Measurements from ENCODE around the gene GAL3ST1. TPM values are rescaled to one million over a fixed set of nuclear protein-coding genes. Genes with fewer than 3 reads are reported as not detected.

GAL3ST1 gene
- total and polyA plus RNA-seq, 2 of the 8 experiments (the other 6 are each of a cell fraction or from before 2014, with no cell fraction given): 11.0 to 32.5 TPM

- peaks cover 0 to 2% of the 10 kb centered on the region in 2 experiments for H4K20me1 ChIP-seq (replicated peaks in 1 of 2; ENCODE audit: control insufficient read depth in 1 of 2, insufficient read depth in 2 of 2, low read length in 2 of 2)
- H3K4me3 ChIP-seq (ENCODE audit: extremely low read depth in 1 of 4, insufficient read depth in 2 of 4, low read depth in 3 of 4, low read length in 4 of 4): no peak overlapping the region
- no peak overlapping the region for H3K4me2 ChIP-seq (ENCODE audit: insufficient read depth in 1 of 2, low read depth in 2 of 2, low read length in 2 of 2)
- 0 out of 2 replicates have a peak overlapping the region, but pooled peaks have one; percentile 20 for H2BK5ac ChIP-seq (ENCODE audit: low read depth, low read length)
- POLR2A ChIA-PET (ENCODE audit: partially characterized antibody): interaction anchor here (2.3 kb wide), 1 partner anchor 9 kb away, joined by 10 read pairs; no protein-coding TSS in a partner anchor
- no peak overlapping the region for H3K23ac ChIP-seq (ENCODE audit: insufficient read length)
- H2BK120ac ChIP-seq (replicated peaks; ENCODE audit: low read depth, low read length): no peak overlapping the region
- no peak overlapping the region for H3K56ac ChIP-seq (replicated peaks; ENCODE audit: insufficient read length, low read depth, low read length)
- H4K5ac ChIP-seq (ENCODE audit: insufficient read length, low read depth, low read length): no peak overlapping the region
- H2BK12ac ChIP-seq (ENCODE audit: low read depth, low read length): no peak overlapping the region
- no peak overlapping the region for H2AFZ ChIP-seq (ENCODE audit: low read length)
- no peak for TF ChIP-seq MAFK (IDR thresholded peaks at IDR 0.05; ENCODE audit: low read depth, low read length)
- no peak for TF ChIP-seq BACH1 (IDR thresholded peaks at IDR 0.05; ENCODE audit: low read length)
- TF ChIP-seq CTBP2 (IDR thresholded peaks at IDR 0.05; ENCODE audit: borderline replicate concordance, insufficient read depth, insufficient read length, low read length): no peak
- no peak for TF ChIP-seq TAF1 (IDR thresholded peaks at IDR 0.05; ENCODE audit: low read depth, low read length)
- no peak for TF ChIP-seq TCF12 (IDR thresholded peaks at IDR 0.05; ENCODE audit: low read depth, low read length)
- H3K9me3 ChIP-seq (ENCODE audit: insufficient read depth in 2 of 2, low read depth in 1 of 2, low read length in 1 of 2): no peaks in the 10 kb centered on the region
- 84% methylated on average over 7 of the region's 7 CpGs; no CpG with 5 or more reads in 1 of the 2 experiments for WGBS, 2 experiments (ENCODE audit: extremely low coverage in 1 of 2, insufficient coverage in 1 of 2, insufficient read length in 1 of 2, insufficient replicate concordance in 2 of 2, low coverage in 1 of 2, low lambda C conversion rate in 2 of 2, missing lambda C conversion rate in 1 of 2)
- 0 out of 2 replicates have a peak, but pooled peaks cover 2% of the 10 kb centered on the region for H3K79me1 ChIP-seq (ENCODE audit: low read depth, low read length)
- no peak overlapping the region for H2BK15ac ChIP-seq (ENCODE audit: low read length)
- H3K36me3 ChIP-seq (ENCODE audit: control insufficient read depth in 2 of 4, insufficient read depth in 4 of 4, low read length in 3 of 4): peaks cover 8 to 47% (median 29%) of the 10 kb centered on the region in 4 experiments; a peak in 7 of 8 replicates
- CTCF ChIA-PET (ENCODE audit: partially characterized antibody): interaction anchor here (1.4 to 7.0 kb wide), 3 partner anchors 8 to 124 kb away, joined by 3 to 47 read pairs (median 4); partner anchors contain the start of gene SLC35E4
- no peaks in the 10 kb centered on the region for H3K27me3 ChIP-seq (replicated peaks in 1 of 4; ENCODE audit: control insufficient read depth in 3 of 4, extremely low read depth in 1 of 4, insufficient read depth in 3 of 4, low read length in 3 of 4)
- H2AK5ac ChIP-seq (ENCODE audit: low read depth, low read length): no peak overlapping the region
- H3K4me1 ChIP-seq (replicated peaks in 1 of 4; ENCODE audit: control insufficient read depth in 3 of 4, insufficient read depth in 4 of 4, low read length in 3 of 4): peaks cover 1 to 29% (median 11%) of the 10 kb centered on the region in 4 experiments
- no peak overlapping the region for H2BK20ac ChIP-seq (ENCODE audit: low read length)
- H3K23me2 ChIP-seq (ENCODE audit: low read depth, low read length): peaks cover 9% of the 10 kb centered on the region; the same call in 1 of the 2 replicates
- no peak overlapping the region for H4K91ac ChIP-seq (replicated peaks; ENCODE audit: insufficient read length, low read length)
- no peak overlapping the region for H3K18ac ChIP-seq (ENCODE audit: extremely low read depth, low read length)
- DNase-seq (ENCODE audit: low read depth in 1 of 2, low spot score in 2 of 2): no peak
- H3K14ac ChIP-seq (ENCODE audit: insufficient read length): no peak overlapping the region
- H3K4ac ChIP-seq (replicated peaks; ENCODE audit: insufficient read length, low read depth, low read length): no peak overlapping the region
- H3K79me2 ChIP-seq (ENCODE audit: control insufficient read depth in 1 of 2, insufficient read depth in 2 of 2, low read length in 2 of 2): peaks cover 0 to 15% of the 10 kb centered on the region in 2 experiments; a peak in 2 of 4 replicates
- H3K27ac ChIP-seq (ENCODE audit: low read depth, low read length): no peak overlapping the region
- no peak overlapping the region for H4K8ac ChIP-seq (ENCODE audit: extremely low read depth, insufficient read depth, low read length)
- no peak for FAIRE-seq
- H3K9ac ChIP-seq (replicated peaks in 1 of 4; ENCODE audit: extremely low read depth in 1 of 4, low read depth in 3 of 4, low read length in 3 of 4): no peak overlapping the region
These were observed 35.8 kb upstream of the GAL3ST1 start for GRCh38 chr22:30610299-30610698.

All from H1 (cell line).